A673 (cell line): ENCODE data around the gene RABL6.

Experiments
- EZH2 ChIP-seq: fragments of 200-600 bp; sonication (generic); IDR thresholded peaks from 2 replicates; pipeline ENCODE4 v1.6.1; 2017; ENCODE audit warnings: borderline replicate concordance, low read depth, mild to moderate bottlenecking, mixed read lengths, antibody characterized with exemption, low read length; ENCODE audit not compliant: poor library complexity, severe bottlenecking
- TF ChIP-seq, protein P1 (sequence below): fragments of 300-800, 200-600 bp; sonication (generic); conservative IDR thresholded peaks from 2 replicates; pipeline ENCODE4 v1.5.1; 2017; ENCODE audit warnings: low read depth, mild to moderate bottlenecking, antibody characterized with exemption, low read length, moderate library complexity, mixed read lengths

GRCh38 chr9:136867480-136867879 is 59.7 kb downstream of the RABL6 start:
- no peak for TF ChIP-seq EZH2
- TF ChIP-seq, protein P1, sequence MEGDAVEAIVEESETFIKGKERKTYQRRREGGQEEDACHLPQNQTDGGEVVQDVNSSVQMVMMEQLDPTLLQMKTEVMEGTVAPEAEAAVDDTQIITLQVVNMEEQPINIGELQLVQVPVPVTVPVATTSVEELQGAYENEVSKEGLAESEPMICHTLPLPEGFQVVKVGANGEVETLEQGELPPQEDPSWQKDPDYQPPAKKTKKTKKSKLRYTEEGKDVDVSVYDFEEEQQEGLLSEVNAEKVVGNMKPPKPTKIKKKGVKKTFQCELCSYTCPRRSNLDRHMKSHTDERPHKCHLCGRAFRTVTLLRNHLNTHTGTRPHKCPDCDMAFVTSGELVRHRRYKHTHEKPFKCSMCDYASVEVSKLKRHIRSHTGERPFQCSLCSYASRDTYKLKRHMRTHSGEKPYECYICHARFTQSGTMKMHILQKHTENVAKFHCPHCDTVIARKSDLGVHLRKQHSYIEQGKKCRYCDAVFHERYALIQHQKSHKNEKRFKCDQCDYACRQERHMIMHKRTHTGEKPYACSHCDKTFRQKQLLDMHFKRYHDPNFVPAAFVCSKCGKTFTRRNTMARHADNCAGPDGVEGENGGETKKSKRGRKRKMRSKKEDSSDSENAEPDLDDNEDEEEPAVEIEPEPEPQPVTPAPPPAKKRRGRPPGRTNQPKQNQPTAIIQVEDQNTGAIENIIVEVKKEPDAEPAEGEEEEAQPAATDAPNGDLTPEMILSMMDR = no peak
